Putamen (tissue), 1 donor: ENCODE measurements around the gene CACNA1D.
"Not testable (repeated sequence)": the region's sequence is repeated elsewhere in the genome, so short reads cannot be mapped to it uniquely, and the experiment has no call there.

Source experiments
- DNase-seq: peaks from one replicate; pipeline ENCODE4 v3.0.0-alpha.2; 2016; ENCODE audit warnings: low spot score

CACNA1D gene

GRCh38 chr3:53493963-53494791 lies at the start of gene CACNA1D:
CACNA1D (plus strand) TSS chr3:53494611; CDS start chr3:53495167, 556 bp downstream.
- peak; percentile 26 for DNase-seq

- DNase-seq = no peak
Observed at GRCh38 chr3:53457068-53457467, 37.3 kb upstream of the CACNA1D start.

GRCh38 chr3:53460326-53460725 lies 34.1 kb upstream of the CACNA1D start:
- DNase-seq = no peak

- no peak for DNase-seq
Observed at GRCh38 chr3:53464424-53464823, 30.0 kb upstream of the CACNA1D start.

- not testable (repeated sequence) for DNase-seq
Observed at GRCh38 chr3:53469758-53470157, 24.7 kb upstream of the CACNA1D start.

GRCh38 chr3:53473422-53473821 lies 21.0 kb upstream of the CACNA1D start:
- DNase-seq = no peak

GRCh38 chr3:53476372-53476771 lies 18.0 kb upstream of the CACNA1D start:
- not testable (repeated sequence) for DNase-seq

- not testable (repeated sequence) for DNase-seq
Observed at GRCh38 chr3:53477689-53478088, 16.7 kb upstream of the CACNA1D start.

GRCh38 chr3:53478166-53478830 lies 16.1 kb upstream of the CACNA1D start:
- no peak for DNase-seq

GRCh38 chr3:53478921-53479664 lies 15.3 kb upstream of the CACNA1D start:
- no peak for DNase-seq

GRCh38 chr3:53482227-53482626 lies 12.2 kb upstream of the CACNA1D start:
- DNase-seq = no peak

- no peak for DNase-seq
Observed at GRCh38 chr3:53483821-53484220, 10.6 kb upstream of the CACNA1D start.

- no peak for DNase-seq
Observed at GRCh38 chr3:53484984-53485383, 9.4 kb upstream of the CACNA1D start.

GRCh38 chr3:53485675-53486403 lies 8.6 kb upstream of the CACNA1D start:
- DNase-seq = no peak

- no peak for DNase-seq
Observed at GRCh38 chr3:53486961-53487654, 7.3 kb upstream of the CACNA1D start.

- DNase-seq = no peak
Observed at GRCh38 chr3:53489386-53489785, 5.0 kb upstream of the CACNA1D start.

- no peak for DNase-seq
Observed at GRCh38 chr3:53489787-53490458, 4.5 kb upstream of the CACNA1D start.

GRCh38 chr3:53490459-53490968 lies 3.9 kb upstream of the CACNA1D start:
- no peak for DNase-seq

GRCh38 chr3:53491276-53491675 lies 3.1 kb upstream of the CACNA1D start:
- no peak for DNase-seq

GRCh38 chr3:53493595-53493962 lies 832 bp upstream of the CACNA1D start:
- no peak for DNase-seq

- DNase-seq = no peak
Observed at GRCh38 chr3:53495146-53495519, 722 bp downstream of the CACNA1D start.
